Transverse colon (tissue), 4 donors: Measurements from ENCODE around the gene SLC17A3. TPM values are rescaled to one million over a fixed set of nuclear protein-coding genes. Genes with fewer than 3 reads are reported as not detected.

Source experiments
- DNase-seq: peaks from one replicate; pipeline ENCODE4 v3.0.0-alpha.2; 2019
- H3K27ac ChIP-seq, 4 donors: fragments of 200-600 bp; sonication (generic); 2 replicates each; pipeline ENCODE4 v1.5.1; 2016 to 2018; ENCODE audit warnings: inconsistent platforms in 4 of 4
- H3K27me3 ChIP-seq: fragments of 200-600 bp; sonication (generic); 2 replicates; pipeline ENCODE4 v1.5.1; 2017; ENCODE audit warnings: inconsistent platforms
- H3K36me3 ChIP-seq, 4 donors: fragments of 200-600 bp; sonication (generic); 2 replicates each; pipeline ENCODE4 v1.5.1; 2017 to 2019; ENCODE audit warnings: inconsistent platforms in 4 of 4
- H3K4me1 ChIP-seq, 4 donors: fragments of 200-600 bp; sonication (generic); 2 replicates each; pipeline ENCODE4 v1.5.1; 2017 to 2020; ENCODE audit warnings: inconsistent platforms in 4 of 4
- H3K4me3 ChIP-seq, 4 donors: fragments of 200-600 bp; sonication (generic); 1 replicate in 1 of 4; 2 replicates in 3 of 4; pipeline versions ENCODE4 v1.5.1 to v1.6.1; 2017 to 2019; ENCODE audit warnings: inconsistent platforms in 4 of 4
- H3K9me3 ChIP-seq, 2 donors: fragments of 200-600 bp; sonication (generic); 2 replicates each; pipeline ENCODE4 v1.5.1; 2017 to 2019; ENCODE audit warnings: inconsistent platforms in 2 of 2
- CTCF ChIP-seq, 5 experiments: fragments of 200-600 bp in 3 of 5; fragments of 450-650 bp in 2 of 5; sonication (generic) in 3 of 5; IDR thresholded peaks; 1 replicate in 2 of 5; 2 replicates in 3 of 5; pipeline ENCODE4 v1.5.1; 2016 to 2017; ENCODE audit warnings: antibody characterized with exemption in 5 of 5, inconsistent platforms in 3 of 5, mild to moderate bottlenecking in 2 of 5, moderate library complexity in 1 of 5
- EP300 ChIP-seq: sonication (generic); formaldehyde crosslinking; IDR thresholded peaks from one replicate; pipeline ENCODE4 v1.6.1; 2017; ENCODE audit warnings: antibody characterized with exemption, low read depth
- POLR2A ChIP-seq: fragments of 450-650 bp; IDR thresholded peaks from one replicate; pipeline ENCODE4 v1.6.1; 2016; ENCODE audit warnings: antibody characterized with exemption, mild to moderate bottlenecking, moderate library complexity
- POLR2AphosphoS5 ChIP-seq, 3 donors: sonication (generic); formaldehyde crosslinking; IDR thresholded peaks; one replicate each; pipeline ENCODE4 v1.6.1; 2016; ENCODE audit warnings: antibody characterized with exemption in 3 of 3
- WGBS, 2 donors: methylation state at CpG; one replicate each; pipeline ENCODE4 v1.1.5; 2018; ENCODE audit warnings: low coverage in 1 of 2; 5-methylcytosine and 5-hydroxymethylcytosine counted together
- in situ Hi-C, 4 donors: fragments of 200-750 bp; cut with MboI; loops; one replicate each; pipeline versions ENCODE4 v1.15.0 to v1.15.1; 2017; ENCODE audit warnings: low sequenced_read_pairs in 3 of 4, low pct_ligation_motif_present in 1 of 4, low pct_unique_long_range_greater_than_20kb in 1 of 4
- intact Hi-C: fragments of 100-400 bp; cut with DNase I; formaldehyde crosslinking; loops from one replicate; pipeline ENCODE4 v1.15.1; 2023; ENCODE audit warnings: low total_unique reads
- total RNA-seq, 4 donors: library from RNA; depleted of rRNA; stranded (reverse); fragments of >200 nt; gene quantifications; one replicate each; pipeline ENCODE4 v1.1.0, GENCODE V29; 2016

Gene SLC17A3, protein sequence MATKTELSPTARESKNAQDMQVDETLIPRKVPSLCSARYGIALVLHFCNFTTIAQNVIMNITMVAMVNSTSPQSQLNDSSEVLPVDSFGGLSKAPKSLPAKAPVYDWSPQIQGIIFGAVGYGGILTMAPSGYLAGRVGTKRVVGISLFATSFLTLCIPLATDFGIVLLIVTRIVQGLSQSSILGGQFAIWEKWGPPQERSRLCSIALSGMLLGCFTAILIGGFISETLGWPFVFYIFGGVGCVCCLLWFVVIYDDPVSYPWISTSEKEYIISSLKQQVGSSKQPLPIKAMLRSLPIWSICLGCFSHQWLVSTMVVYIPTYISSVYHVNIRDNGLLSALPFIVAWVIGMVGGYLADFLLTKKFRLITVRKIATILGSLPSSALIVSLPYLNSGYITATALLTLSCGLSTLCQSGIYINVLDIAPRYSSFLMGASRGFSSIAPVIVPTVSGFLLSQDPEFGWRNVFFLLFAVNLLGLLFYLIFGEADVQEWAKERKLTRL
- not detected for total RNA-seq

- 93 to 97% methylated on average over 3 of the region's 3 CpGs for WGBS, 2 donors
- TF ChIP-seq POLR2A: no peak
- TF ChIP-seq POLR2AphosphoS5 (IDR thresholded peaks at IDR 0.05): no peak
- no peak for TF ChIP-seq EP300
- TF ChIP-seq CTCF (IDR thresholded peaks at IDR 0.05): no peak
- in situ Hi-C loops: no loop called here
Observed at GRCh38 chr6:25874118-25874517, at the start of gene SLC17A3. Gene SLC17A3, minus strand, starts transcription at chr6:25874243. Its CDS starts 5,856 bp downstream, at chr6:25868387.

GRCh38 chr6:25922301-25922700, 48.3 kb upstream of the SLC17A3 start:
- 64 to 73% methylated on average over 2 of the region's 2 CpGs for WGBS, 2 donors
- no peak for DNase-seq
- Histone ChIP-seq H3K4me1 (no peaks in the 10 kb centered on the region), H3K27ac (no peak overlapping the region), H3K36me3 (no peaks in the 10 kb centered on the region), H3K27me3 (no peaks in the 10 kb centered on the region), H3K4me3 (no peak overlapping the region), H3K9me3 (no peaks in the 10 kb centered on the region)
- in situ Hi-C loops (no loop called here), intact Hi-C loops (no loop called here)
- TF ChIP-seq POLR2AphosphoS5 (IDR thresholded peaks at IDR 0.05) (no peak), POLR2A (no peak), CTCF (IDR thresholded peaks at IDR 0.05) (no peak), EP300 (no peak)

More at GRCh38 chr6:25874118-25874517, at the start of gene SLC17A3:
- H3K4me1 ChIP-seq: no peaks in the 10 kb centered on the region
- no peaks in the 10 kb centered on the region for H3K27me3 ChIP-seq
- H3K9me3 ChIP-seq: no peaks in the 10 kb centered on the region
- no peak within 1 kb of the TSS for H3K27ac ChIP-seq
- intact Hi-C loops: no loop called here
- H3K4me3 ChIP-seq: no peak within 1 kb of the TSS
- DNase-seq: no peak
- H3K36me3 ChIP-seq: no peaks in the 10 kb centered on the region

DNA sequence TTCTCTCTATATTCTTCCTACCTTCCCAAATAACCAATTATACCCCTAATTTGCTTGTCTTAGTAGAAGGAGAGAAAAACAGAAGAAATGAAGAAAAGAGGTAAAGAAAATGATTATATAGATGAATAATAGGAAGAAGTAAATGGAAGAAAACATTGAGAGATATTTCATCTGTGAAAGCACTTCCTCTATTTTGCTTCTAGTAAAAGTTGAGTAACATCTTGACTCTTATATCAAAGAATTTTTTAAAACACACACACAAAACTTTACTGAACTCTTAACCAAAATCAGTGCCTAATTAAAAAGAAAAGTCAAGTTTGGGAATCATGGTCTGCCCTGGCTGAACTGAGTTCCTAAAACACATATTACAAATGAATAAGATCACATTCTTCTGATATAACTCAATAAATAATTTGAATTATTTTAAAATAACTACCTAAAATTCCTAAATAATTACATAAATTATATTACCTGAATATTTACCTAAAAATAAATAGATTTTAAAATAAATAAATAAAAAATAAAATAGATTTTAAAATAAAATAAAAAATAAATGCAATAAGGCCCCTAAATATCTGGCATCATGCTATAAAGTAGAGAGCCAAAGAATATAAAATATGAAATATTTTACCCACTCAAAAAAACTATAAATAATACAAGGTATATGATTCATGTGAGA, 47.6 kb upstream of the SLC17A3 start:
- intact Hi-C loops: no loop called here
- DNase-seq: no peak
- Histone ChIP-seq H3K4me3 (no peak overlapping the region), H3K27ac (no peak overlapping the region), H3K9me3 (no peaks in the 10 kb centered on the region), H3K36me3 (no peaks in the 10 kb centered on the region), H3K27me3 (no peaks in the 10 kb centered on the region), H3K4me1 (no peaks in the 10 kb centered on the region)
- in situ Hi-C loops: no loop called here
- TF ChIP-seq EP300: no peak
- TF ChIP-seq POLR2AphosphoS5 (IDR thresholded peaks at IDR 0.05): no peak
- TF ChIP-seq POLR2A: no peak
- no peak for TF ChIP-seq CTCF (IDR thresholded peaks at IDR 0.05)

- intact Hi-C loops (no loop called here), in situ Hi-C loops (no loop called here)
- Histone ChIP-seq H3K27ac (no peak overlapping the region), H3K4me1 (no peaks in the 10 kb centered on the region), H3K9me3 (no peaks in the 10 kb centered on the region), H3K4me3 (no peak overlapping the region), H3K27me3 (no peaks in the 10 kb centered on the region), H3K36me3 (no peaks in the 10 kb centered on the region)
- 88 to 92% methylated on average over 4 to 5 of the region's 5 CpGs for WGBS, 2 donors
- TF ChIP-seq EP300 (no peak), CTCF (IDR thresholded peaks at IDR 0.05) (no peak), POLR2AphosphoS5 (IDR thresholded peaks at IDR 0.05) (no peak), POLR2A (no peak)
- no peak for DNase-seq
Observed at GRCh38 chr6:25919657-25920056, 45.6 kb upstream of the SLC17A3 start.
